ENCODE measurements around the gene CIB4. TPM values are rescaled to one million over a fixed set of nuclear protein-coding genes. Genes with fewer than 3 reads are reported as not detected.

CIB4 gene
- total and polyA plus RNA-seq, 12 donors, result not detected

- Histone ChIP-seq H3K4me1 (no peaks in the 10 kb centered on the region), H3K27me3 (peaks cover 0 to 36% (median 9%) of the 10 kb centered on the region in 7 donors), H3K27ac (no peak overlapping the region), H3K4me3 (no peak overlapping the region), H3K36me3 (no peaks in the 10 kb centered on the region), H3K9me3 (no peaks in the 10 kb centered on the region)
- TF ChIP-seq CTCF (IDR thresholded peaks at IDR 0.05), result no peak
- WGBS, 2 donors, result 78 to 79% methylated on average over 15 of the region's 15 CpGs
- no peak for DNase-seq
- ATAC-seq, result no peak
- intact Hi-C loops (cut with DNase I), result no loop called here
These were observed 98.3 kb downstream of the CIB4 start for GRCh38 chr2:26542676-26543505.

GRCh38 chr2:26542194-26542455 lies 99.0 kb downstream of the CIB4 start:
- no peak for ATAC-seq
- Histone ChIP-seq H3K36me3 (no peaks in the 10 kb centered on the region), H3K27ac (no peak overlapping the region), H3K4me1 (no peaks in the 10 kb centered on the region), H3K9me3 (no peaks in the 10 kb centered on the region), H3K27me3 (peaks cover 0 to 36% (median 10%) of the 10 kb centered on the region in 7 donors), H3K4me3 (no peak overlapping the region)
- intact Hi-C loops (cut with DNase I), result no loop called here
- no peak for DNase-seq
- no peak for TF ChIP-seq CTCF (IDR thresholded peaks at IDR 0.05)
- 83 to 86% methylated on average over 5 of the region's 5 CpGs for WGBS, 2 donors

DNA sequence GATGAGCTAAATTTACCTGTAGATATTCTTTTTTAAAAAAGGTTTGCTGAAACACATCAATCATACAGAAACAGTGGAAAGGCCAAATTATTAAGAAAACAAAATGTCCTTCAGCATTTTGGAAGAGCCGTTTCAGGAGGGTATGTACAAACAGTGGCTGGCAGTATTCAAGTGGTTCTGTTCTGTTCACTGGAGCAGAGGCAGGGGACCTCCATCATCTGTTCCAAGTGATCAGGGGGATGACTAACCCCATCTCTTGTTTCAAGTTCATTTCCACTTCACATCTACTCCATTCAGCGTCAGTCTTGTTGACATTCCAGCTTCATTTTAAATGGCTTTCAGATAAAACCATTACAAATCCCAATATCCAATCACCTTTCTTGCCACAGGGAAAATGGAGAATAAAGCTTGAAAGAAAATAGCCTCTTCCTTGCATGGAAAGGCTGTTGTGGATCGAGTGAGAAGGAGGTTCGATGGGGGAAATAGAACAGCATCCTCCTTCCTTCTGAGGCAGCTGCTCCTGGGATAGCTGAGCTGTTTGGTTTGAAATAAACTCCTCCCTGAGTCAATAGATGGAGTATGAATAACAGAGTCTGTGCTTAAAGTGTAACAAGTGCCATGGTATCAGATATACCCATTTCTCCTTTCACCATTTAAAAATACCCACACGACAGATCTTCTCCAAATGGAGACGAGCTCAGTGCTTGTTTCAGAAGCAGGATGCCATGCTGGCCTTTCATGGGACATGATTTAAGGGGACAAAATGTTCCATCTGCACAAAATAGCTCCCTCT lies 99.6 kb downstream of the CIB4 start:
- no peaks in the 10 kb centered on the region for H3K9me3 ChIP-seq
- 73 to 76% methylated on average over 6 of the region's 6 CpGs for WGBS, 2 donors
- intact Hi-C loops (cut with DNase I), result no loop called here
- TF ChIP-seq CTCF (IDR thresholded peaks at IDR 0.05), result no peak
- peaks cover 0 to 36% (median 11%) of the 10 kb centered on the region in 7 donors for H3K27me3 ChIP-seq
- H3K27ac ChIP-seq, result no peak overlapping the region
- ATAC-seq, result no peak
- no peaks in the 10 kb centered on the region for H3K36me3 ChIP-seq
- no peaks in the 10 kb centered on the region for H3K4me1 ChIP-seq
- H3K4me3 ChIP-seq, result no peak overlapping the region
- DNase-seq, result no peak

- Histone ChIP-seq H3K27ac (no peak overlapping the region), H3K36me3 (no peaks in the 10 kb centered on the region), H3K4me3 (no peak overlapping the region), H3K4me1 (no peaks in the 10 kb centered on the region), H3K9me3 (no peaks in the 10 kb centered on the region), H3K27me3 (peaks cover 0 to 36% (median 11%) of the 10 kb centered on the region in 7 donors)
- DNase-seq, result no peak
- ATAC-seq, result no peak
- 47 to 50% methylated on average over 6 of the region's 6 CpGs for WGBS, 2 donors
- intact Hi-C loops (cut with DNase I), result no loop called here
- TF ChIP-seq CTCF (IDR thresholded peaks at IDR 0.05), result no peak
These were observed 100.2 kb downstream of the CIB4 start for GRCh38 chr2:26540961-26541360.

All from heart right ventricle (tissue), 16 donors.